ENCODE data around the gene AQP7. TPM values are rescaled to one million over a fixed set of nuclear protein-coding genes. Genes with fewer than 3 reads are reported as not detected.
"Not testable (repeated sequence)": the region's sequence is repeated elsewhere in the genome, so short reads cannot be mapped to it uniquely, and the experiment has no call there.

The AQP7 gene
- polyA plus RNA-seq, 4 donors, result 2.5 to 28.0 (median 18.7) TPM

- DNase-seq (ENCODE audit: low read depth in 4 of 4, low spot score in 3 of 4), result no peak
Measured at GRCh38 chr9:33434317-33435105, 32.1 kb upstream of the AQP7 start.

- DNase-seq (ENCODE audit: low read depth in 4 of 4, low spot score in 3 of 4), result no peak
Measured at GRCh38 chr9:33433871-33434270, 31.5 kb upstream of the AQP7 start.

GRCh38 chr9:33431420-33431819 lies 29.1 kb upstream of the AQP7 start:
- DNase-seq (ENCODE audit: low read depth in 4 of 4, low spot score in 3 of 4), result no peak

GRCh38 chr9:33430942-33431341 lies 28.6 kb upstream of the AQP7 start:
- no peak for DNase-seq (ENCODE audit: low read depth in 4 of 4, low spot score in 3 of 4)

- DNase-seq (ENCODE audit: low read depth in 4 of 4, low spot score in 3 of 4), result no peak
Measured at GRCh38 chr9:33429256-33429985, 27.1 kb upstream of the AQP7 start.

GRCh38 chr9:33426843-33427293 lies 24.5 kb upstream of the AQP7 start:
- no peak for DNase-seq (ENCODE audit: low read depth in 4 of 4, low spot score in 3 of 4)

- no peak for DNase-seq (ENCODE audit: low read depth in 4 of 4, low spot score in 3 of 4)
Measured at GRCh38 chr9:33425128-33425533, 22.8 kb upstream of the AQP7 start.

- not testable (repeated sequence) for DNase-seq (ENCODE audit: low read depth in 4 of 4, low spot score in 3 of 4)
Measured at GRCh38 chr9:33424492-33424891, 22.1 kb upstream of the AQP7 start.

GRCh38 chr9:33424043-33424442 lies 21.7 kb upstream of the AQP7 start:
- DNase-seq (ENCODE audit: low read depth in 4 of 4, low spot score in 3 of 4), result not testable (repeated sequence)

- no peak for DNase-seq (ENCODE audit: low read depth in 4 of 4, low spot score in 3 of 4)
Measured at GRCh38 chr9:33419708-33420303, 17.4 kb upstream of the AQP7 start.

GRCh38 chr9:33418090-33418489 lies 15.7 kb upstream of the AQP7 start:
- DNase-seq (ENCODE audit: low read depth in 4 of 4, low spot score in 3 of 4), result no peak

GRCh38 chr9:33416996-33417395 lies 14.6 kb upstream of the AQP7 start:
- DNase-seq (ENCODE audit: low read depth in 4 of 4, low spot score in 3 of 4), result no peak

GRCh38 chr9:33415501-33416038 lies 13.2 kb upstream of the AQP7 start:
- no peak for DNase-seq (ENCODE audit: low read depth in 4 of 4, low spot score in 3 of 4)

- no peak for DNase-seq (ENCODE audit: low read depth in 4 of 4, low spot score in 3 of 4)
Measured at GRCh38 chr9:33414889-33415500, 12.6 kb upstream of the AQP7 start.

GRCh38 chr9:33414268-33414667 lies 11.9 kb upstream of the AQP7 start:
- no peak for DNase-seq (ENCODE audit: low read depth in 4 of 4, low spot score in 3 of 4)

GRCh38 chr9:33408087-33408486 lies 5.7 kb upstream of the AQP7 start:
- DNase-seq (ENCODE audit: low read depth in 4 of 4, low spot score in 3 of 4), result no peak

- no peak for DNase-seq (ENCODE audit: low read depth in 4 of 4, low spot score in 3 of 4)
Measured at GRCh38 chr9:33407061-33407460, 4.7 kb upstream of the AQP7 start.

GRCh38 chr9:33404788-33405362 lies 2.5 kb upstream of the AQP7 start:
- no peak for DNase-seq (ENCODE audit: low read depth in 4 of 4, low spot score in 3 of 4)

GRCh38 chr9:33403941-33404787 lies 1.8 kb upstream of the AQP7 start:
- DNase-seq (ENCODE audit: low read depth in 4 of 4, low spot score in 3 of 4), result no peak

- DNase-seq (ENCODE audit: low read depth in 4 of 4, low spot score in 3 of 4), result not testable (repeated sequence)
Measured at GRCh38 chr9:33401809-33402208, 559 bp downstream of the AQP7 start.

Data from left renal pelvis (tissue), 4 donors.